GM18870 (cell line): ENCODE measurements around the gene CTDSPL2.
"Not testable (repeated sequence)": the region's sequence is repeated elsewhere in the genome, so short reads cannot be mapped to it uniquely, and the experiment has no call there.

ENCODE experiments used
- ATAC-seq: cut with Tn5 transposase; IDR thresholded peaks from one replicate; pipeline ENCODE4 v1.9.1; 2021; ENCODE audit warnings: moderate library complexity; ENCODE audit not compliant: unreplicated experiment

The CTDSPL2 gene

GRCh38 chr15:44537735-44538240 lies 110.4 kb downstream of the CTDSPL2 start:
- ATAC-seq, result no peak

DNA sequence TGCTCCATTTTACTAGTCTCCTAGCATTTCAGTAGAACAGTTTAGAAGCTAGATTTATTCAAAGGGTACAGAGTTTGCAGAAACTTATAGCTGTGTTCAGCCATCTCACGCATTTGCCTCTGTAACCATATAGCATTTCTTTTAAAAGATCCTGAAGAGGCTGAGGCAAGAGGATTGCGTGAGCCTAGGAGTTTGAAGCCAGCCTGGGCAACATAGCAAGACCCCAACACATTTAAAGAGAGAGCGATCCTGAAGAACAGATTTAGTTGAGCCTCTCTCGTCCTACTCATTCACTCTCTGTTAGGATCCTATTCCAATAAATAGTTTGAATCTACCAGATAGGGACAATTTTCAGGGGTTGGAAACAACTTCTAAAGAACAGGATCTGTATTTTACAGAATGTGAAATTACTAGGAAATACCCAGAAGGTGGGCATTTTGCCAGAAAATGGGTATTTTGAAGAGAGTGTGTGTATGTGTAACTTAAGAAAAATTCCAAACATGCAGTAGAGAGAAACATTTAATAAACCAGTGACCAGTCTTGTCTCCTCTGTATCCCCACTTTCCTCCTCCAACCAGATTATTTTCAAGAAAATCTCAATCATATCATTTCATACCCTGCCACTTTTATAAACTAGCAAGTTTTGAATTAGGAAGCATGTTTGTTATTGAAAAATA lies 114.0 kb downstream of the CTDSPL2 start:
- ATAC-seq, result no peak

DNA sequence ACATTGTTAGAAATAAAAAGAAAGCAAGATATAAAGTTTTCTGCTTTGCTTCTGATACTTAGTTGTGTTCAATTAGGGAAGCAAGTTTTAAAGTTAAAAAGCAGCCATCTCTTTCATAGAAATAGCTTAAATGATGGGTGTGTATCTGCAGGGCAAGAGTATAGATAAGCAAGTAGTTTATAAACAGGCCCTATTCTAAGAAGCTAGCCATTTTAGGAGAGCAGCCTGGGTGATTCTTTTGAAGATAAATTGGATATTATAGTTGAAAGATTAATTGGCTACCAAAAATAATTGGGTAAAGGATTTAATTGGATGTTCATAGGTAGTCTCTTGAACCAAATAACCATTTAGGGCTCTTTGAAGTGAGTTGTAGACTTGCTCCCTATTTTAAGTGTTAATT lies 115.2 kb downstream of the CTDSPL2 start:
- ATAC-seq, result no peak

GRCh38 chr15:44544745-44545144 lies 117.3 kb downstream of the CTDSPL2 start:
- ATAC-seq, result not testable (repeated sequence)

DNA sequence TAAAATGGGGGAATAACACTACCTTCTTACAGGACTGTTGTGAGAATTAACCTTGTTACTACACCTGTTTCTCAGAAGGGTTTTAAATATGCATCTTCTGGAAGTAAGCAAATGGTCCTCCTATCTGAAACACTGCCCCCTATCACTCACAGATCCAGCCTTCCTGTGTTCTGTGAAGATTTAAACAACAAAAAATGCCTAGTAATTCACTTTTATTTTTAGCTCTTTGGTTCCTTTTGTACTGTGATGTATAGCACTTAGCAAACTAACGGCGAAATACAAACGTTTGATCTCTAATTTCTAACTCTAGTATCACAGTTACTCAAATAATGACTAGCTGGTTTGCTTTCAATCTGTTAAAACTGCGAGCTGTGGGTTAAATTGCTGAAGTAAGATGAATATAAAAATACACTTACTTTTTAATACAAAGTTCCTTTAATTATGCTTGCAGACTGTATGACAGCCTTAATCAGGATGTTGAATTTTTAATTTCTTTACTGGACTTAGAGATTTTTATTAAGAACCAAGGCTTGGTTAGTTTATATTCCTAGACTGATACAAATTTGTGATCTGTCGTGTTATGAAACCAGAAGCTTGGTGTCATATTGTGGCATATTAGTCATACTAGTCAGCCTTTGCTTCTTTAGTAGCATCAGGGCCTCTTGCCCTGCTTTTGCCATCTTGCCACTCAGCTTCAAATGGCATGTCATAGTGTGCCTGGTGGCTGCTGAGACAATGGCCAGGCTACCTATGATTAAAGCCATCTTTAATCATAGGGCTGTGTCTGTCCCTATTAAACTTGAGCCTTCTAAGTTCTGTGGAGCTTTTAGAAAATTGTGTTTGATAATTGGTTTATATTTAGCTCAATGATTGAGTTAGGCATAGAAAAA lies 118.7 kb downstream of the CTDSPL2 start:
- peak; percentile 70 for ATAC-seq

GRCh38 chr15:44549152-44549551 lies 121.7 kb downstream of the CTDSPL2 start:
- ATAC-seq, result not testable (repeated sequence)

- ATAC-seq, result no peak
These were observed 122.8 kb downstream of the CTDSPL2 start for GRCh38 chr15:44550256-44550655.

GRCh38 chr15:44550734-44551133 lies 123.3 kb downstream of the CTDSPL2 start:
- no peak for ATAC-seq

DNA sequence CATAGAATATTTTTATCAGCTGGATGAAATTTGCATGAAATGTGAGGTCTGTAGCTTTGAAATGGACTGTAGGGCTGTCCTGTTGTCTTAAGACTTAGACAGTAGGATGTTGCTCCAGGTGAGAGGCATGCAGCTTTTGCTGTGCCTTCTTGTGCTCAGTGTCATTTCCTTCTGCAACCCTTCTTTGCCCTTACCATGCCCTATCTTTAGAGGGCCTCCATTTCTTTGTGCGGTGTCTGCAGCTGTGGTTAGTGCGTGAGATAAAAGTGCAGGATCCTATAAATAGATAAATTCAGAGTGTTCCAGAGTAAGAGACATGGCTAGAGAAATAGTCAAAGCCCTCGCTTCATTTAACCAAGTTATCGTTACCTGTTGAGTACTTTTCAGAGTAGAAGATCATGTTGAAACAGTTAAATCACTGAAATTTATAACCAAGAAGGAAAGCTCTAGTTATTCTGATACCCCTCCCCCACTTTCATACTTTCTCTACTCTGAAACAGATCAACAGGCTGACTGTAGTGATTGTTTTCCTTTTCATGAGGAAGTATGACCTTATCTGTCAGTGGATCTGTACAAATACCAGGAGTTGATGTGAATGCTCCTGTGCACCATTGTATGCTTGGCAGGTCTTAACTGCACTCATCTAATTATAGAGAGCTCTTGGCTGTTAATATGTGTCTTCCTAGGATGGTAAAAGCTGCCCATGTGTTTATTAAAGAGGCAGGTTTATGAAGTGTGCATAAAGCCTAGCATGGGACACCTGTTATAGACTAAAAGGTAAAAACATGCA lies 127.7 kb downstream of the CTDSPL2 start:
- ATAC-seq, result no peak

DNA sequence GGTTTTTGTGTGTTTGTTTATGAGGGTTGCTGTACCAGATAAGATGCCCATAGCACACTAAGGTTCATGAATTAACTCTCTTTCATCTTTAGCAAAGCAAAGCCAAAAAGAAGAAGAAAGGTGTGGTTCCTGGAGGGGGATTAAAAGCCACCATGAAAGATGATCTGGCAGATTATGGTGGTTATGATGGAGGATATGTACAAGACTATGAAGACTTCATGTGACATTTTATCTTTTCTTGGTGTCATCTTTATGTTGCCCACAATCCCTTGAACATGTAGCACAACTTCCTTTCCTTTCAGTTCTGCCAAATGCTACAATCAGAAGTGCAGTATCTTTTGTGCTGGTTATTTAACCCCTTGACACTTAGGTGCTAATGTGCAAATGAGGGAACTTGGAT lies 133.5 kb downstream of the CTDSPL2 start:
- not testable (repeated sequence) for ATAC-seq

- no peak for ATAC-seq
These were observed 138.1 kb downstream of the CTDSPL2 start for GRCh38 chr15:44565387-44566154.

- no peak for ATAC-seq
These were observed 138.7 kb downstream of the CTDSPL2 start for GRCh38 chr15:44566155-44566540.

GRCh38 chr15:44568338-44568737 lies 140.9 kb downstream of the CTDSPL2 start:
- no peak for ATAC-seq

- ATAC-seq, result no peak
These were observed 141.9 kb downstream of the CTDSPL2 start for GRCh38 chr15:44569316-44569715.

GRCh38 chr15:44570361-44570760 lies 142.9 kb downstream of the CTDSPL2 start:
- no peak for ATAC-seq

DNA sequence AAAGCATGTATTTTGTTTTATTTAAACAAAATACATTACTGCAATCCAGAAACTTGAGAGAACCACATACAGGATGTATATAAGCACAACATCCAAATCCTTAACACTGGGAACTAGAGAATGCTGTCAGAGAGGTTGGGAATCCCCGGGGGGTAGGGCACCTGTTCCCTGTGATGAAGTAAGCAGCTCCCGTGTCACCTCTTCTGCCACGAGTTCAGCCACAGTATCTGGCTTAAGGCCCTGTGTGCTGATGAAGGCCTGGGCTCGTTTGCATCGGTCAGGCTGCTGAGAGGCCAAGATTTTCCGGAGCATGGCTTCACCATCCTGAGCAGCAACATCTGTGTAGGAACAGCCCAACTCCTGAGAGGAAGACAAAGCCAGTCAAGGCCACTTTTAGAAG lies 146.0 kb downstream of the CTDSPL2 start:
- ATAC-seq, result no peak

DNA sequence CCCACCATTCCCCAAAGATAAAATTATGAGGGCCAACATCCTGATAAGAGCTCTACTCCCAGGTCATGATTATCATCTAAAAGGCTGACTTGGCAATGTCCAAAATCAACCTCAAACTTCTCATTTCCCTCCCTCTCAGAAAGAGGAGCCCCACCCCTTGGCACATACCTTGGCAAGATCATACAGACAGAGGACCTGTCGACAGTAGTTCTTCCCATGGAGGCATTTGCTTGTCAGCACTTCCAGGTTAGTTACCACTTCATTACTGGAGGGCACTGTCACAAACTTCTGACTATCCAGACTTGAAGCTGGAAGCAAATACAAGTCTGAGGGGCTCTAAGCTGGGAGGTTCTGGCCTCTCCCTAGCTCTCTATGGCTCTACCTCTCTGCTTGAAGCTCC lies 147.3 kb downstream of the CTDSPL2 start:
- ATAC-seq, result no peak
